Esophagus muscularis mucosa (tissue), 4 donors: Measurements from ENCODE around the gene TMEM222. TPM values are rescaled to one million over a fixed set of nuclear protein-coding genes. Genes with fewer than 3 reads are reported as not detected.
"Not testable (repeated sequence)": the region's sequence is repeated elsewhere in the genome, so short reads cannot be mapped to it uniquely, and the experiment has no call there.

Experiments used
- DNase-seq: peaks from one replicate; pipeline ENCODE4 v3.0.0-alpha.2; 2017; ENCODE audit errors: extremely low spot score
- H3K27ac ChIP-seq, 4 donors: fragments of 200-600 bp; sonication (generic); replicated peaks in 1 of 4; 1 replicate in 3 of 4; 2 replicates in 1 of 4; pipeline ENCODE4 v1.5.1; 2016 to 2019; ENCODE audit warnings: mild to moderate bottlenecking in 1 of 4
- H3K27me3 ChIP-seq, 4 donors: fragments of 200-600 bp; sonication (generic); one replicate each; pipeline versions ENCODE4 v1.5.1 to v1.6.0; 2016 to 2019
- H3K36me3 ChIP-seq, 4 donors: fragments of 200-600 bp; sonication (generic); one replicate each; pipeline ENCODE4 v1.5.1; 2016 to 2019
- H3K4me1 ChIP-seq, 4 donors: fragments of 200-600 bp; sonication (generic); one replicate each; pipeline ENCODE4 v1.5.1; 2016 to 2019
- H3K4me3 ChIP-seq, 4 donors: fragments of 200-600 bp; sonication (generic); 1 replicate in 2 of 4; 2 replicates in 2 of 4; pipeline ENCODE4 v1.5.1; 2016 to 2019; ENCODE audit warnings: mild to moderate bottlenecking in 4 of 4, moderate library complexity in 1 of 4
- H3K9me3 ChIP-seq, 4 donors: fragments of 200-600 bp; sonication (generic); 1 replicate in 3 of 4; 2 replicates in 1 of 4; pipeline ENCODE4 v1.5.1; 2016 to 2019
- EP300 ChIP-seq: sonication (generic); formaldehyde crosslinking; IDR thresholded peaks from one replicate; pipeline ENCODE4 v1.6.1; 2017; ENCODE audit warnings: antibody characterized with exemption
- POLR2A ChIP-seq: fragments of 450-650 bp; IDR thresholded peaks from one replicate; pipeline ENCODE4 v1.6.1; 2017; ENCODE audit warnings: antibody characterized with exemption, moderate library complexity, mild to moderate bottlenecking, low read depth
- POLR2AphosphoS5 ChIP-seq, 2 donors: sonication (generic); formaldehyde crosslinking; IDR thresholded peaks; one replicate each; pipeline ENCODE4 v1.6.1; 2017; ENCODE audit warnings: antibody characterized with exemption in 2 of 2
- WGBS: methylation state at CpG from one replicate; pipeline ENCODE4 v1.1.5; 2018; 5-methylcytosine and 5-hydroxymethylcytosine counted together
- intact Hi-C: fragments of 100-400 bp; cut with DNase I; formaldehyde crosslinking; loops from one replicate; pipeline ENCODE4 v1.15.1; 2023
- total RNA-seq, 4 donors: library from RNA; depleted of rRNA; stranded (reverse); fragments of >200 nt; gene quantifications; one replicate each; pipeline versions ENCODE4 v1.1.0 to v1.2.1, GENCODE V29; 2016
- TF ChIP-seq, protein P1 (sequence below), 3 experiments: fragments of 200-600 bp in 2 of 3; fragments of 450-650 bp in 1 of 3; sonication (generic) in 2 of 3; IDR thresholded peaks; one replicate each; pipeline ENCODE4 v1.5.1; 2017 to 2019; ENCODE audit warnings: antibody characterized with exemption in 3 of 3, mild to moderate bottlenecking in 2 of 3, moderate library complexity in 1 of 3

Gene TMEM222
- total RNA-seq, 4 donors from 2014 or later: 23.3 to 35.3 (median 31.8) TPM

DNA sequence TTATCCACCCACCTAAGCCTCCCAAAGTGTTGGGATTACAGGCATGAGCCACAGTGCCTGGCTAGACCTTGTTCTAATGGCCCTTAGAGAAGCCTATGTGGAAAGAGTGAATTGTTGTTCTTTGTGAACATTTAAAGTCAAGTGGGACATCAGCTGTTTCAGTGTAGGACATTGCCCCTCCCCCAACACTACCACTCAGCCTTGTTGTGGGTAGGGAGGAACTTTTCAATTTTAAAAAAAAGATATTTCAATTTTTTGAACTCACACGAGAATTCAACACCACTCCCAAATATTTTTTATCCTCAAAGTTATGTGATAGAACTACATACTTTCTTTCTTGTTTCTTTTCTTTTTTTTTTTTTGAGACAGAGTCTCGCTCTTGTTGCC, 36.7 kb upstream of the TMEM222 start:
- no peak for DNase-seq
- Histone ChIP-seq H3K4me1 (no peaks in the 10 kb centered on the region), H3K4me3 (no peak overlapping the region), H3K36me3 (peaks cover 26 to 65% (median 45%) of the 10 kb centered on the region in 4 donors), H3K9me3 (no peaks in the 10 kb centered on the region), H3K27me3 (no peaks in the 10 kb centered on the region), H3K27ac (no peak overlapping the region)
- intact Hi-C loops: loop anchor here (2.0 to 10.0 kb wide), 3 partner anchors 86 to 240 kb away; no protein-coding TSS in a partner anchor
- TF ChIP-seq EP300: no peak
- TF ChIP-seq POLR2A: no peak
- no peak for TF ChIP-seq POLR2AphosphoS5 (IDR thresholded peaks at IDR 0.05)
- TF ChIP-seq, protein P1, sequence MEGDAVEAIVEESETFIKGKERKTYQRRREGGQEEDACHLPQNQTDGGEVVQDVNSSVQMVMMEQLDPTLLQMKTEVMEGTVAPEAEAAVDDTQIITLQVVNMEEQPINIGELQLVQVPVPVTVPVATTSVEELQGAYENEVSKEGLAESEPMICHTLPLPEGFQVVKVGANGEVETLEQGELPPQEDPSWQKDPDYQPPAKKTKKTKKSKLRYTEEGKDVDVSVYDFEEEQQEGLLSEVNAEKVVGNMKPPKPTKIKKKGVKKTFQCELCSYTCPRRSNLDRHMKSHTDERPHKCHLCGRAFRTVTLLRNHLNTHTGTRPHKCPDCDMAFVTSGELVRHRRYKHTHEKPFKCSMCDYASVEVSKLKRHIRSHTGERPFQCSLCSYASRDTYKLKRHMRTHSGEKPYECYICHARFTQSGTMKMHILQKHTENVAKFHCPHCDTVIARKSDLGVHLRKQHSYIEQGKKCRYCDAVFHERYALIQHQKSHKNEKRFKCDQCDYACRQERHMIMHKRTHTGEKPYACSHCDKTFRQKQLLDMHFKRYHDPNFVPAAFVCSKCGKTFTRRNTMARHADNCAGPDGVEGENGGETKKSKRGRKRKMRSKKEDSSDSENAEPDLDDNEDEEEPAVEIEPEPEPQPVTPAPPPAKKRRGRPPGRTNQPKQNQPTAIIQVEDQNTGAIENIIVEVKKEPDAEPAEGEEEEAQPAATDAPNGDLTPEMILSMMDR (IDR thresholded peaks at IDR 0.05): no peak
- WGBS: 76% methylated on average over 2 of the region's 2 CpGs

GRCh38 chr1:27285821-27286220, 36.1 kb upstream of the TMEM222 start:
- H3K4me3 ChIP-seq, H3K27ac ChIP-seq, H3K27me3 ChIP-seq, DNase-seq, H3K4me1 ChIP-seq, H3K9me3 ChIP-seq: not testable (repeated sequence)
- H3K36me3 ChIP-seq: peaks cover 29 to 70% (median 50%) of the 10 kb centered on the region in 4 donors
- WGBS: 88% methylated on average over 7 of the region's 7 CpGs
- intact Hi-C loops: loop anchor here (2.0 to 10.0 kb wide), 3 partner anchors 87 to 241 kb away; no protein-coding TSS in a partner anchor

DNA sequence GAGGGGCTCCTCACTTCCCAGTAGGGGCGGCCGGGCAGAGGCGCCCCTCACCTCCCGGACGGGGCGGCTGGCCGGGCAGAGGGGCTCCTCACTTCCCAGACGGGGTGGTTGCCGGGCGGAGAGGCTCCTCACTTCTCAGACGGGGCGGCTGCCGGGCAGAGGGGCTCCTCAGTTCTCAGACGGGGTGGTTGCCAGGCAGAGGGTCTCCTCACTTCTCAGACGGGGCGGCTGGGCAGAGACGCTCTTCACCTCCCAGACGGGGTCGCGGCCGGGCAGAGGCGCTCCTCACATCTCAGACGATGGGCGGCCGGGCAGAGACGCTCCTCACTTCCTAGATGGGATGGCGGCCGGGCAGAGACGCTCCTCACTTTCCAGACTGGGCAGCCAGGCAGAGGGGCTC, 32.8 kb upstream of the TMEM222 start:
- 95% methylated on average over 10 of the region's 29 CpGs for WGBS
- H3K4me1 ChIP-seq, H3K27ac ChIP-seq, H3K4me3 ChIP-seq, H3K9me3 ChIP-seq, H3K27me3 ChIP-seq, DNase-seq: not testable (repeated sequence)
- H3K36me3 ChIP-seq: peaks cover 49 to 87% (median 69%) of the 10 kb centered on the region in 4 donors
- intact Hi-C loops: loop anchor here (10.0 kb wide), 1 partner anchor 244 kb away; no protein-coding TSS in a partner anchor

GRCh38 chr1:27290581-27290980, 31.4 kb upstream of the TMEM222 start:
- DNase-seq: no peak

GRCh38 chr1:27292106-27292505, 29.9 kb upstream of the TMEM222 start:
- no peaks in the 10 kb centered on the region for H3K9me3 ChIP-seq
- peaks cover 42 to 92% (median 85%) of the 10 kb centered on the region in 4 donors for H3K36me3 ChIP-seq
- DNase-seq: no peak
- no peak for TF ChIP-seq POLR2AphosphoS5 (IDR thresholded peaks at IDR 0.05)
- TF ChIP-seq, protein P1 (IDR thresholded peaks at IDR 0.05): no peak
- intact Hi-C loops: no loop called here
- H3K4me1 ChIP-seq: peaks cover 4 to 5% (median 4%) of the 10 kb centered on the region in 4 donors
- no peak overlapping the region for H3K27ac ChIP-seq
- H3K4me3 ChIP-seq: no peak overlapping the region
- WGBS: 80% methylated on average over 5 of the region's 5 CpGs
- H3K27me3 ChIP-seq: no peaks in the 10 kb centered on the region

More at GRCh38 chr1:27290581-27290980, 31.4 kb upstream of the TMEM222 start:
- Histone ChIP-seq H3K4me3 (no peak overlapping the region), H3K27ac (no peak overlapping the region), H3K9me3 (no peaks in the 10 kb centered on the region), H3K4me1 (no peaks in the 10 kb centered on the region), H3K36me3 (peaks cover 53 to 95% (median 80%) of the 10 kb centered on the region in 4 donors), H3K27me3 (no peaks in the 10 kb centered on the region)
- intact Hi-C loops: no loop called here
- TF ChIP-seq EP300 (no peak), POLR2A (no peak), POLR2AphosphoS5 (IDR thresholded peaks at IDR 0.05) (no peak)
- TF ChIP-seq, protein P1 (IDR thresholded peaks at IDR 0.05): no peak
- 89% methylated on average over 3 of the region's 3 CpGs for WGBS

DNA sequence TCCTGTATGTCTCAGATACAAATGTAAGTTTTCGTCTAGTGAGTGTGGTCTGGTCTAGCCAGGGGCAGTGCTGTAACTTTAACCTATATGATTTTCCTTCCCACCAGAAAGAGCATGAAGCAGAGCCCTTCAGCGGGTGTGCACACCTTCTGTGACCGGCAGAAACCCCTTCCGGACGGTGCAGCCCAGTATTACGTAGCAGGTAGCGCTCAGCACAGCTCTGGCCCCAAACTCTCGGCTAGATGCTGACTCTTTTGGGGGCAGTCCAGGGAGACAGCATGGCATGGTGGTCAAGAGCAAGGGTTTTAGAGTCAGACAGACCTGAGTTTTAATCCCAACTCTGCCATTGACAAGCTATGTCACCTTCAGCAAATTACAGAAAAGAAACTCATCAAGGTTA, 28.0 kb upstream of the TMEM222 start:
- intact Hi-C loops: no loop called here
- H3K36me3 ChIP-seq: peaks cover 45 to 95% (median 88%) of the 10 kb centered on the region in 4 donors
- H3K4me3 ChIP-seq: no peak overlapping the region
- H3K9me3 ChIP-seq: no peaks in the 10 kb centered on the region
- no peak overlapping the region for H3K27ac ChIP-seq
- DNase-seq: no peak
- H3K27me3 ChIP-seq: no peaks in the 10 kb centered on the region
- TF ChIP-seq, protein P1 (IDR thresholded peaks at IDR 0.05): no peak
- TF ChIP-seq POLR2A (no peak), EP300 (no peak), POLR2AphosphoS5 (IDR thresholded peaks at IDR 0.05) (no peak)
- H3K4me1 ChIP-seq: peaks cover 12 to 23% (median 22%) of the 10 kb centered on the region in 4 donors
- 94% methylated on average over 7 of the region's 8 CpGs for WGBS
